ENCODE results near the gene CACNG6.
"Not testable (repeated sequence)": the region's sequence is repeated elsewhere in the genome, so short reads cannot be mapped to it uniquely, and the experiment has no call there.

The CACNG6 gene

GRCh38 chr19:53991224-53992113, at the start of gene CACNG6:
CACNG6 (plus strand) TSS chr19:53991637; CDS start chr19:53992878, 1,241 bp downstream.
- H3K4me3 ChIP-seq (ENCODE audit: low read length) = peak within 1 kb of the TSS; percentile 38
- H2AFZ ChIP-seq (ENCODE audit: low read depth, low read length) = no peak within 1 kb of the TSS

GRCh38 chr19:53942001-53942786, 49.2 kb upstream of the CACNG6 start:
- Histone ChIP-seq H3K9me3 (ENCODE audit: low read length) (peaks cover 11% of the 10 kb centered on the region), H3K4me1 (ENCODE audit: insufficient read depth, low read length) (no peaks in the 10 kb centered on the region), H3K36me3 (ENCODE audit: insufficient read depth, low read length) (peaks cover 38% of the 10 kb centered on the region), H3K4me3 (ENCODE audit: low read length) (no peak overlapping the region), H2AFZ (ENCODE audit: low read depth, low read length) (no peak overlapping the region), H3K27me3 (ENCODE audit: insufficient read depth, low read length) (no peaks in the 10 kb centered on the region)

More at GRCh38 chr19:53991224-53992113, at the start of gene CACNG6:
- no peaks in the 10 kb centered on the region for H3K9me3 ChIP-seq (ENCODE audit: low read length)
- no peaks in the 10 kb centered on the region for H3K27me3 ChIP-seq (ENCODE audit: insufficient read depth, low read length)
- peaks cover 12% of the 10 kb centered on the region for H3K4me1 ChIP-seq (ENCODE audit: insufficient read depth, low read length)
- no peaks in the 10 kb centered on the region for H3K36me3 ChIP-seq (ENCODE audit: insufficient read depth, low read length)

GRCh38 chr19:53944416-53944815, 47.0 kb upstream of the CACNG6 start:
- peaks cover 24% of the 10 kb centered on the region for H3K36me3 ChIP-seq (ENCODE audit: insufficient read depth, low read length)
- no peaks in the 10 kb centered on the region for H3K4me1 ChIP-seq (ENCODE audit: insufficient read depth, low read length)
- no peaks in the 10 kb centered on the region for H3K27me3 ChIP-seq (ENCODE audit: insufficient read depth, low read length)
- no peak overlapping the region for H3K4me3 ChIP-seq (ENCODE audit: low read length)
- H3K9me3 ChIP-seq (ENCODE audit: low read length) = peaks cover 8% of the 10 kb centered on the region
- no peak overlapping the region for H2AFZ ChIP-seq (ENCODE audit: low read depth, low read length)

- H3K27me3 ChIP-seq (ENCODE audit: insufficient read depth, low read length) = no peaks in the 10 kb centered on the region
These were observed 46.5 kb upstream of the CACNG6 start for GRCh38 chr19:53944933-53945332.

GRCh38 chr19:53945441-53945840, 46.0 kb upstream of the CACNG6 start:
- H3K9me3 ChIP-seq (ENCODE audit: low read length) = peaks cover 5% of the 10 kb centered on the region

More at GRCh38 chr19:53944933-53945332, 46.5 kb upstream of the CACNG6 start:
- Histone ChIP-seq H3K4me3 (ENCODE audit: low read length) (no peak overlapping the region), H2AFZ (ENCODE audit: low read depth, low read length) (no peak overlapping the region), H3K4me1 (ENCODE audit: insufficient read depth, low read length) (no peaks in the 10 kb centered on the region), H3K36me3 (ENCODE audit: insufficient read depth, low read length) (peaks cover 20% of the 10 kb centered on the region), H3K9me3 (ENCODE audit: low read length) (peaks cover 5% of the 10 kb centered on the region)

GRCh38 chr19:53945998-53946397, 45.4 kb upstream of the CACNG6 start:
- Histone ChIP-seq H3K27me3 (ENCODE audit: insufficient read depth, low read length) (no peaks in the 10 kb centered on the region), H3K36me3 (ENCODE audit: insufficient read depth, low read length) (peaks cover 13% of the 10 kb centered on the region), H3K4me3 (ENCODE audit: low read length) (peak overlapping the region; percentile 38), H2AFZ (ENCODE audit: low read depth, low read length) (no peak overlapping the region), H3K4me1 (ENCODE audit: insufficient read depth, low read length) (no peaks in the 10 kb centered on the region), H3K9me3 (ENCODE audit: low read length) (peaks cover 5% of the 10 kb centered on the region)

More at GRCh38 chr19:53945441-53945840, 46.0 kb upstream of the CACNG6 start:
- peaks cover 15% of the 10 kb centered on the region for H3K36me3 ChIP-seq (ENCODE audit: insufficient read depth, low read length)
- H2AFZ ChIP-seq (ENCODE audit: low read depth, low read length) = no peak overlapping the region
- H3K27me3 ChIP-seq (ENCODE audit: insufficient read depth, low read length) = no peaks in the 10 kb centered on the region
- peak overlapping the region; percentile 38 for H3K4me3 ChIP-seq (ENCODE audit: low read length)
- no peaks in the 10 kb centered on the region for H3K4me1 ChIP-seq (ENCODE audit: insufficient read depth, low read length)

- Histone ChIP-seq H3K27me3 (ENCODE audit: insufficient read depth, low read length) (no peaks in the 10 kb centered on the region), H3K36me3 (ENCODE audit: insufficient read depth, low read length) (peaks cover under 1% of the 10 kb centered on the region), H3K9me3 (ENCODE audit: low read length) (no peaks in the 10 kb centered on the region), H3K4me1 (ENCODE audit: insufficient read depth, low read length) (no peaks in the 10 kb centered on the region), H2AFZ (ENCODE audit: low read depth, low read length) (no peak overlapping the region), H3K4me3 (ENCODE audit: low read length) (no peak overlapping the region)
These were observed 43.8 kb upstream of the CACNG6 start for GRCh38 chr19:53947624-53948023.

GRCh38 chr19:53948611-53949010, 42.8 kb upstream of the CACNG6 start:
- not testable (repeated sequence) for H3K9me3 ChIP-seq (ENCODE audit: low read length); H3K27me3 ChIP-seq (ENCODE audit: insufficient read depth, low read length); H2AFZ ChIP-seq (ENCODE audit: low read depth, low read length); H3K36me3 ChIP-seq (ENCODE audit: insufficient read depth, low read length); H3K4me3 ChIP-seq (ENCODE audit: low read length); H3K4me1 ChIP-seq (ENCODE audit: insufficient read depth, low read length)

GRCh38 chr19:53951436-53951835, 40.0 kb upstream of the CACNG6 start:
- H3K4me3 ChIP-seq (ENCODE audit: low read length) = no peak overlapping the region
- H3K36me3 ChIP-seq (ENCODE audit: insufficient read depth, low read length) = no peaks in the 10 kb centered on the region
- H2AFZ ChIP-seq (ENCODE audit: low read depth, low read length) = no peak overlapping the region
- H3K27me3 ChIP-seq (ENCODE audit: insufficient read depth, low read length) = no peaks in the 10 kb centered on the region
- no peaks in the 10 kb centered on the region for H3K4me1 ChIP-seq (ENCODE audit: insufficient read depth, low read length)
- no peaks in the 10 kb centered on the region for H3K9me3 ChIP-seq (ENCODE audit: low read length)

- H3K27me3 ChIP-seq (ENCODE audit: insufficient read depth, low read length) = no peaks in the 10 kb centered on the region
- H3K36me3 ChIP-seq (ENCODE audit: insufficient read depth, low read length) = no peaks in the 10 kb centered on the region
- H3K4me3 ChIP-seq (ENCODE audit: low read length) = no peak overlapping the region
- no peaks in the 10 kb centered on the region for H3K4me1 ChIP-seq (ENCODE audit: insufficient read depth, low read length)
- H3K9me3 ChIP-seq (ENCODE audit: low read length) = no peaks in the 10 kb centered on the region
- H2AFZ ChIP-seq (ENCODE audit: low read depth, low read length) = no peak overlapping the region
These were observed 39.5 kb upstream of the CACNG6 start for GRCh38 chr19:53951947-53952346.

- H3K36me3 ChIP-seq (ENCODE audit: insufficient read depth, low read length) = no peaks in the 10 kb centered on the region
- H3K9me3 ChIP-seq (ENCODE audit: low read length) = no peaks in the 10 kb centered on the region
- H3K27me3 ChIP-seq (ENCODE audit: insufficient read depth, low read length) = no peaks in the 10 kb centered on the region
- peaks cover 8% of the 10 kb centered on the region for H3K4me1 ChIP-seq (ENCODE audit: insufficient read depth, low read length)
- no peak overlapping the region for H2AFZ ChIP-seq (ENCODE audit: low read depth, low read length)
- no peak overlapping the region for H3K4me3 ChIP-seq (ENCODE audit: low read length)
These were observed 38.1 kb upstream of the CACNG6 start for GRCh38 chr19:53953383-53953782.

- Histone ChIP-seq H3K4me1 (ENCODE audit: insufficient read depth, low read length) (peaks cover 41% of the 10 kb centered on the region), H3K9me3 (ENCODE audit: low read length) (no peaks in the 10 kb centered on the region), H3K27me3 (ENCODE audit: insufficient read depth, low read length) (no peaks in the 10 kb centered on the region), H3K36me3 (ENCODE audit: insufficient read depth, low read length) (no peaks in the 10 kb centered on the region), H3K4me3 (ENCODE audit: low read length) (no peak overlapping the region), H2AFZ (ENCODE audit: low read depth, low read length) (peak overlapping the region; percentile 78)
These were observed 33.8 kb upstream of the CACNG6 start for GRCh38 chr19:53957448-53958167.
